Measurements from ENCODE around the gene PHYHD1. TPM values are rescaled to one million over a fixed set of nuclear protein-coding genes. Genes with fewer than 3 reads are reported as not detected.
"Not testable (repeated sequence)": the region's sequence is repeated elsewhere in the genome, so short reads cannot be mapped to it uniquely, and the experiment has no call there.

Gene PHYHD1
- polyA plus RNA-seq, 2 of the 4 experiments (the other 2 are of a cell fraction), result not detected

DNA sequence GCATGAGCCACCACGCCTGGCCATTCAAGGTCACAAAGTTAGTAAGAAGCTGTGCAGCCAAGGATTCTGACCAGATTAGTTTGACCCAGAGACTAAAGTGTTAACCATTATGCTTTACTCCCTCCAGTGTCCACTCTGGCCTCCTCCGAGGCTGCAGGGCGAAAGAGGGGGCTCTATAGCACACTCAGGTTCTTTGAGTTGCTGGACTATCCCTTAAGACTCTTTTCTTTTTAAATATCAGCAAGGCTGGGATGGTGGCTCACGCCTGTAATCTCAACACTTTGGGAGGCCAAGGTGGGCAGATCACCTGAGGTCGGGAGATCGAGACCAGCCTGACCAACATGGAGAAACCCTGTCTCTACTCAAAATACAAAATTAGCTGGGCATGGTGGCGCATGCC, 24.2 kb downstream of the PHYHD1 start:
- FAIRE-seq; H3K9me3 ChIP-seq; H3K4me3 ChIP-seq; H3K27ac ChIP-seq; POLR2A ChIA-PET; H3K4me2 ChIP-seq; DNase-seq (ENCODE audit: low read depth in 1 of 2, low spot score in 1 of 2); ATAC-seq: not testable (repeated sequence)
- CTCF ChIA-PET, result interaction anchor here (1.1 to 4.0 kb wide), 4 partner anchors 17 to 212 kb away, joined by 3 to 14 read pairs (median 8); no protein-coding TSS in a partner anchor
- WGBS (ENCODE audit: missing lambda C conversion rate), result 94% methylated on average over 7 of the region's 7 CpGs
- peaks cover 12% of the 10 kb centered on the region; the same call in 2 of the 3 replicates for H3K4me1 ChIP-seq

DNA sequence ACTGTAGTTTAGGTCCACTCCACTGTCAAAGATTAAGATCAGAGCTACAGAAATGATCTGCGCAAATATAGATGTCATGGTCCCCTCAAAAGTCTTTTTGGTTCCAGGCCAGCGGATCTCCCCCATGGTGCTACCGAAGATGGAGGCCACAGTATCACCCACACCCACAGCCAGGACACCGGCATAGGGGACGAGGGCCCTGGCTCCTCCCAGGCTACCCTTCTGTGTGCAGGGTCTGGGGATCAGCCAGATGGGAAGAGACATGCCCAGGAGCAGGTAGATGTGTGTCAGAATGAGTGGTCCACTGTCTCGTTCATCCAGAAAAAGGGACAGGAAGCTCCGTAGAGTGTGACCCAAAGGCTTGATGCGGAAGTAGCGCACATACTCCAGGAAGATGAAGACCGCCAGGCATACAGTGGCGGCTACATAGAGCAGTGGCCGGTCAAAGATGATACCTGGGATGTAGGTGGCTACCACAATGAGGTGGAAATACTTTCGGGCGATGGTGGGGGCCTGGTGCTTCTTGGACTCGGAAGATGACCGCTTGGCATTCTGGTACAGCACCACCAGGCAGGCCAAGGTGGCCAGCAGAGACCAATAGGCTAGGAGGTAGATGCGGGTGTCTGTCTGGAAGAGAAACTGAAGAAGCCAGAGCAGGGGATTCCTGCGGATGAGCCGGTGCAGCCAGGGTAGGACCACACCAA, 25.2 kb downstream of the PHYHD1 start:
- H3K9me3 ChIP-seq, result no peaks in the 10 kb centered on the region
- WGBS (ENCODE audit: missing lambda C conversion rate), result 95% methylated on average over 19 of the region's 19 CpGs
- FAIRE-seq, result no peak
- no peak for TF ChIP-seq POLR2AphosphoS2 (conservative IDR thresholded peaks at IDR 0.05; ENCODE audit: low read length)
- no peak for TF ChIP-seq RCOR1 (IDR thresholded peaks at IDR 0.05; ENCODE audit: low read depth, low read length)
- TF ChIP-seq EHF (CRISPR knock-in tag; IDR thresholded peaks at IDR 0.05), result no peak
- TF ChIP-seq, protein P1, sequence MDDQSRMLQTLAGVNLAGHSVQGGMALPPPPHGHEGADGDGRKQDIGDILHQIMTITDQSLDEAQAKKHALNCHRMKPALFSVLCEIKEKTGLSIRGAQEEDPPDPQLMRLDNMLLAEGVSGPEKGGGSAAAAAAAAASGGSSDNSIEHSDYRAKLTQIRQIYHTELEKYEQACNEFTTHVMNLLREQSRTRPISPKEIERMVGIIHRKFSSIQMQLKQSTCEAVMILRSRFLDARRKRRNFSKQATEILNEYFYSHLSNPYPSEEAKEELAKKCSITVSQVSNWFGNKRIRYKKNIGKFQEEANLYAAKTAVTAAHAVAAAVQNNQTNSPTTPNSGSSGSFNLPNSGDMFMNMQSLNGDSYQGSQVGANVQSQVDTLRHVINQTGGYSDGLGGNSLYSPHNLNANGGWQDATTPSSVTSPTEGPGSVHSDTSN (IDR thresholded peaks at IDR 0.05), result no peak
- TF ChIP-seq BHLHE40 (IDR thresholded peaks at IDR 0.05; ENCODE audit: low read depth, low read length), result no peak
- TF ChIP-seq CEBPB (IDR thresholded peaks at IDR 0.05), result no peak
- TF ChIP-seq, protein P2, sequence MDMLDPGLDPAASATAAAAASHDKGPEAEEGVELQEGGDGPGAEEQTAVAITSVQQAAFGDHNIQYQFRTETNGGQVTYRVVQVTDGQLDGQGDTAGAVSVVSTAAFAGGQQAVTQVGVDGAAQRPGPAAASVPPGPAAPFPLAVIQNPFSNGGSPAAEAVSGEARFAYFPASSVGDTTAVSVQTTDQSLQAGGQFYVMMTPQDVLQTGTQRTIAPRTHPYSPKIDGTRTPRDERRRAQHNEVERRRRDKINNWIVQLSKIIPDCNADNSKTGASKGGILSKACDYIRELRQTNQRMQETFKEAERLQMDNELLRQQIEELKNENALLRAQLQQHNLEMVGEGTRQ (IDR thresholded peaks at IDR 0.05), result no peak
- no peak for TF ChIP-seq KDM1A (IDR thresholded peaks at IDR 0.05; ENCODE audit: low read depth)
- no peak for TF ChIP-seq NR3C1 (IDR thresholded peaks at IDR 0.05)
- no peak for TF ChIP-seq RARB (CRISPR knock-in tag; IDR thresholded peaks at IDR 0.05)
- no peak for TF ChIP-seq CHD2 (IDR thresholded peaks at IDR 0.05; ENCODE audit: low read length, partially characterized antibody)
- no peak for TF ChIP-seq CBX8 (IDR thresholded peaks at IDR 0.05)
- no peak for TF ChIP-seq ZFP36 (IDR thresholded peaks at IDR 0.05; ENCODE audit: borderline replicate concordance, partially characterized antibody)
- no peak for TF ChIP-seq JUN (IDR thresholded peaks at IDR 0.05)
- TF ChIP-seq, protein P3, sequence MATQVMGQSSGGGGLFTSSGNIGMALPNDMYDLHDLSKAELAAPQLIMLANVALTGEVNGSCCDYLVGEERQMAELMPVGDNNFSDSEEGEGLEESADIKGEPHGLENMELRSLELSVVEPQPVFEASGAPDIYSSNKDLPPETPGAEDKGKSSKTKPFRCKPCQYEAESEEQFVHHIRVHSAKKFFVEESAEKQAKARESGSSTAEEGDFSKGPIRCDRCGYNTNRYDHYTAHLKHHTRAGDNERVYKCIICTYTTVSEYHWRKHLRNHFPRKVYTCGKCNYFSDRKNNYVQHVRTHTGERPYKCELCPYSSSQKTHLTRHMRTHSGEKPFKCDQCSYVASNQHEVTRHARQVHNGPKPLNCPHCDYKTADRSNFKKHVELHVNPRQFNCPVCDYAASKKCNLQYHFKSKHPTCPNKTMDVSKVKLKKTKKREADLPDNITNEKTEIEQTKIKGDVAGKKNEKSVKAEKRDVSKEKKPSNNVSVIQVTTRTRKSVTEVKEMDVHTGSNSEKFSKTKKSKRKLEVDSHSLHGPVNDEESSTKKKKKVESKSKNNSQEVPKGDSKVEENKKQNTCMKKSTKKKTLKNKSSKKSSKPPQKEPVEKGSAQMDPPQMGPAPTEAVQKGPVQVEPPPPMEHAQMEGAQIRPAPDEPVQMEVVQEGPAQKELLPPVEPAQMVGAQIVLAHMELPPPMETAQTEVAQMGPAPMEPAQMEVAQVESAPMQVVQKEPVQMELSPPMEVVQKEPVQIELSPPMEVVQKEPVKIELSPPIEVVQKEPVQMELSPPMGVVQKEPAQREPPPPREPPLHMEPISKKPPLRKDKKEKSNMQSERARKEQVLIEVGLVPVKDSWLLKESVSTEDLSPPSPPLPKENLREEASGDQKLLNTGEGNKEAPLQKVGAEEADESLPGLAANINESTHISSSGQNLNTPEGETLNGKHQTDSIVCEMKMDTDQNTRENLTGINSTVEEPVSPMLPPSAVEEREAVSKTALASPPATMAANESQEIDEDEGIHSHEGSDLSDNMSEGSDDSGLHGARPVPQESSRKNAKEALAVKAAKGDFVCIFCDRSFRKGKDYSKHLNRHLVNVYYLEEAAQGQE (IDR thresholded peaks at IDR 0.05), result no peak
- no peak for TF ChIP-seq HEYL (CRISPR knock-in tag; IDR thresholded peaks at IDR 0.05)
- TF ChIP-seq KDM5A (IDR thresholded peaks at IDR 0.05), result no peak
- no peak for TF ChIP-seq GATA3 (IDR thresholded peaks at IDR 0.05; ENCODE audit: borderline replicate concordance)
- CTCF ChIA-PET, result interaction anchor here (0.6 to 4.0 kb wide), 5 partner anchors 18 to 213 kb away, joined by 3 to 14 read pairs (median 4); no protein-coding TSS in a partner anchor
- H3K4me2 ChIP-seq, result peak overlapping the region; percentile 92
- POLR2A ChIA-PET, result no interaction called here
- no peak for ATAC-seq
- no peak for DNase-seq (ENCODE audit: low read depth in 1 of 2, low spot score in 1 of 2)
- 0 out of 3 replicates have a peak overlapping the region, but pooled peaks have one; percentile 85 for H3K4me3 ChIP-seq
- no peak overlapping the region for H3K27ac ChIP-seq
- peaks cover 12% of the 10 kb centered on the region; the same call in 2 of the 3 replicates for H3K4me1 ChIP-seq

Measured in A549 (cell line).